Adrenal gland (tissue), 12 donors: ENCODE data around the gene AGAP1. TPM values are rescaled to one million over a fixed set of nuclear protein-coding genes. Genes with fewer than 3 reads are reported as not detected.

ENCODE experiments used
- DNase-seq, 7 donors: peaks; one replicate each; pipeline ENCODE4 v3.0.0-alpha.2; 2019 to 2020
- H3K27ac ChIP-seq, 5 donors: fragments of 200-600 bp; sonication (generic) in 4 of 5; 1 replicate in 3 of 5; 2 replicates in 2 of 5; pipeline versions ENCODE4 v1.5.1 to v1.8.0; 2016 to 2020; ENCODE audit warnings: mild to moderate bottlenecking in 1 of 5
- H3K27me3 ChIP-seq: fragments of 200-600 bp; 2 replicates; pipeline ENCODE4 v1.8.0; 2021
- H3K36me3 ChIP-seq, 2 donors: fragments of 200-600 bp; replicated peaks in 1 of 2; 1 replicate in 1 of 2; 2 replicates in 1 of 2; pipeline versions ENCODE4 v1.5.1 to v1.8.0; 2018 to 2022
- H3K4me1 ChIP-seq, 2 donors: fragments of 200-600 bp; replicated peaks in 1 of 2; 1 replicate in 1 of 2; 2 replicates in 1 of 2; pipeline versions ENCODE4 v1.5.1 to v1.8.0; 2018 to 2021
- H3K4me3 ChIP-seq, 4 donors: fragments of 200-600 bp; sonication (generic) in 3 of 4; one replicate each; pipeline ENCODE4 v1.5.1; 2016 to 2018
- H3K9me3 ChIP-seq, 3 donors: fragments of 200-600 bp; sonication (generic) in 1 of 3; replicated peaks in 1 of 3; 1 replicate in 2 of 3; 2 replicates in 1 of 3; pipeline versions ENCODE4 v1.5.1 to v1.8.0; 2016 to 2021
- CTCF ChIP-seq, 6 experiments: fragments of 450-650 bp in 4 of 6; fragments of 200-600 bp in 2 of 6; sonication (generic) in 1 of 6; IDR thresholded peaks; 1 replicate in 5 of 6; 2 replicates in 1 of 6; pipeline versions ENCODE4 v1.5.1 to v1.8.0; 2016 to 2021; ENCODE audit warnings: antibody characterized with exemption in 6 of 6, mild to moderate bottlenecking in 2 of 6, moderate library complexity in 1 of 6
- POLR2A ChIP-seq, 2 donors: fragments of 450-650 bp; IDR thresholded peaks; one replicate each; pipeline ENCODE4 v1.6.1; 2017; ENCODE audit warnings: antibody characterized with exemption in 2 of 2, mild to moderate bottlenecking in 2 of 2, moderate library complexity in 1 of 2
- whole genome bisulfite sequencing, 4 donors: extraction: QIAGEN DNeasy Blood & Tissue Kit in 2 of 4; methylation state at CpG; one replicate each; pipeline versions ENCODE4 v1.1.5 to v1.1.7; 2013 to 2017; 5-methylcytosine and 5-hydroxymethylcytosine counted together
- intact Hi-C, 2 donors: fragments of 100-400 bp; cut with DNase I; formaldehyde crosslinking; loops; one replicate each; pipeline versions ENCODE4 v1.14.1 to v1.15.0; 2022 to 2023
- polyA plus RNA-seq, 3 donors: library from polyadenylated mRNA; stranded (reverse); fragments of 200-250 nt in 2 of 3; fragments of 350-450 nt in 1 of 3; fragmentation: Illumina TruSeq in 1 of 3; extraction: RNeasy Lipid Tissue Mini Kit (QIAGEN cat#74804) in 1 of 3; gene quantifications; one replicate each; pipeline ENCODE4 v1.2.3, GENCODE V29; 2013 to 2014
- total RNA-seq, 9 donors: library from RNA; depleted of rRNA in 4 of 9; stranded (reverse); fragments of >200 nt in 4 of 9; fragments of 120-200 nt in 1 of 9; fragmentation: NEBNext Ultra II Directional in 1 of 9; extraction: Animal tissue kit (Norgen Biotek cat#: 25700) in 1 of 9; gene quantifications; one replicate each; pipeline versions ENCODE4 v1.1.0 to v1.2.4, GENCODE V29; 2013 to 2023
- donor health status: healthy with polysubstance abuse.
- donor health status: Bipolar disorder and iron deficiency.
- donor health status: DM: yes; HTN: yes; CAD: no.
- donor health status: DM: no; HTN: no; CAD: no.
- donor health status: DM: no; HTN: no; CAD: no.
- donor health status: DM: yes; HTN: yes; CAD: no.

Gene AGAP1
- total and polyA plus RNA-seq, 12 donors, result 5.3 to 29.6 (median 17.7) TPM

- TF ChIP-seq POLR2A (IDR thresholded peaks at IDR 0.05) (no peak), CTCF (IDR thresholded peaks at IDR 0.05) (no peak)
- Histone ChIP-seq H3K36me3 (no peaks in the 10 kb centered on the region), H3K4me3 (no peak overlapping the region), H3K27ac (no peak overlapping the region), H3K9me3 (no peaks in the 10 kb centered on the region), H3K27me3 (no peaks in the 10 kb centered on the region), H3K4me1 (peaks cover 3 to 16% of the 10 kb centered on the region in 2 donors)
- intact Hi-C loops, result no loop called here
- no peak for DNase-seq
- WGBS, 4 donors, result 84 to 93% (median 91%) methylated on average over 2 of the region's 2 CpGs
Observed at GRCh38 chr2:235561450-235561849, 67.6 kb downstream of the AGAP1 start.

- Histone ChIP-seq H3K4me1 (peaks cover 3 to 16% of the 10 kb centered on the region in 2 donors), H3K27ac (no peak overlapping the region), H3K4me3 (no peak overlapping the region), H3K9me3 (no peaks in the 10 kb centered on the region), H3K27me3 (no peaks in the 10 kb centered on the region), H3K36me3 (no peaks in the 10 kb centered on the region)
- TF ChIP-seq CTCF (IDR thresholded peaks at IDR 0.05) (no peak), POLR2A (IDR thresholded peaks at IDR 0.05) (no peak)
- intact Hi-C loops, result no loop called here
- no peak for DNase-seq
- 78 to 89% (median 86%) methylated on average over 11 of the region's 11 CpGs for WGBS, 4 donors
Observed at GRCh38 chr2:235562065-235562747, 68.4 kb downstream of the AGAP1 start.

GRCh38 chr2:235563056-235563910 lies 69.4 kb downstream of the AGAP1 start:
- Histone ChIP-seq H3K4me3 (no peak overlapping the region), H3K27ac (no peak overlapping the region), H3K9me3 (no peaks in the 10 kb centered on the region), H3K36me3 (no peaks in the 10 kb centered on the region), H3K27me3 (no peaks in the 10 kb centered on the region), H3K4me1 (peaks cover 3 to 16% of the 10 kb centered on the region in 2 donors)
- no peak for DNase-seq
- TF ChIP-seq CTCF (IDR thresholded peaks at IDR 0.05) (no peak), POLR2A (IDR thresholded peaks at IDR 0.05) (no peak)
- WGBS, 4 donors, result 56 to 66% (median 60%) methylated on average over 12 to 13 of the region's 13 CpGs
- intact Hi-C loops, result no loop called here

GRCh38 chr2:235564066-235564465 lies 70.2 kb downstream of the AGAP1 start:
- DNase-seq, result no peak
- no peaks in the 10 kb centered on the region for H3K36me3 ChIP-seq
- H3K27me3 ChIP-seq, result no peaks in the 10 kb centered on the region
- H3K4me3 ChIP-seq, result no peak overlapping the region
- intact Hi-C loops, result no loop called here
- 67 to 74% (median 70%) methylated on average over 6 of the region's 6 CpGs for WGBS, 4 donors
- H3K4me1 ChIP-seq, result peaks cover 3 to 16% of the 10 kb centered on the region in 2 donors
- H3K9me3 ChIP-seq, result no peaks in the 10 kb centered on the region
- TF ChIP-seq CTCF (IDR thresholded peaks at IDR 0.05) (no peak), POLR2A (IDR thresholded peaks at IDR 0.05) (no peak)
- no peak overlapping the region for H3K27ac ChIP-seq
